HCT116 (cell line): Measurements from ENCODE around the gene RAB3GAP2. TPM values are rescaled to one million over a fixed set of nuclear protein-coding genes. Genes with fewer than 3 reads are reported as not detected.

Source experiments
- ATAC-seq: fragments of 200-7000 bp; cut with Tn5 transposase; 2 replicates; pipeline ENCODE4 v1.9.1; 2020; ENCODE audit warnings: mild to moderate bottlenecking, moderate library complexity
- BruUV-seq: library from RNA; stranded (reverse); fragments of 400-500 nt; replicated peaks from 2 replicates; lab custom pipeline; 2021; lab: Mats Ljungman, UMichigan
- CTCF ChIA-PET: fragments of 300-600 bp; sonication (Branson Sonifier 250); formaldehyde crosslinking; loops from one replicate; lab custom pipeline; 2021; ENCODE audit warnings: antibody characterized with exemption; lab: Charles Lee
- POLR2A ChIA-PET: fragments of 300-600, 350-600 bp; sonication (Branson Sonifier 250); formaldehyde crosslinking; loops from one replicate; lab custom pipeline; 2021; ENCODE audit warnings: antibody characterized with exemption; lab: Charles Lee
- RAD21 ChIA-PET, 2 experiments: fragments of 300-600 bp; sonication (Branson Sonifier 250); formaldehyde crosslinking; loops; one replicate each; lab custom pipeline; 2023; ENCODE audit warnings: low total read pairs in 2 of 2; ENCODE audit not compliant: uncharacterized antibody in 2 of 2, unreplicated experiment in 2 of 2, low non-redundant PET in 1 of 2; lab: Charles Lee
- DNase-seq: peaks from one replicate; pipeline ENCODE4 v3.0.0-alpha.2; 2010; ENCODE audit warnings: low read depth, low spot score
- H2AFZ ChIP-seq: fragments of 200-600 bp; shearing (Covaris generic), sonication (generic); 2 replicates; pipeline ENCODE4 v1.6.1; 2017; ENCODE audit warnings: low read depth, mixed run types, mixed read lengths, antibody characterized with exemption, low read length; ENCODE audit not compliant: poor library complexity, severe bottlenecking
- H3K27ac ChIP-seq: 2 replicates; pipeline ENCODE4 v1.5.1; 2012; ENCODE audit warnings: low read depth, low read length
- H3K27me3 ChIP-seq: fragments of 200-600 bp; sonication (generic); 2 replicates; pipeline ENCODE4 v1.6.1; 2016; ENCODE audit warnings: mixed run types, low read length, mixed read lengths; ENCODE audit not compliant: insufficient read depth
- H3K36me3 ChIP-seq, 2 experiments: fragments of 200-500 bp in 1 of 2; fragments of 200-600 bp in 1 of 2; sonication (Bioruptor generic) in 1 of 2; sonication (generic) in 1 of 2; 2 replicates each; pipeline versions ENCODE4 v1.5.1 to v1.6.1; 2014 to 2016; ENCODE audit warnings: low read length in 2 of 2, inconsistent platforms in 1 of 2, mixed read lengths in 1 of 2, mixed run types in 1 of 2; ENCODE audit not compliant: insufficient read depth in 2 of 2, control insufficient read depth in 1 of 2
- H3K4me1 ChIP-seq, 2 experiments: fragments of 200-600 bp in 1 of 2; sonication (generic) in 1 of 2; 2 replicates each; pipeline versions ENCODE4 v1.5.1 to v1.6.1; 2012 to 2017; ENCODE audit warnings: low read length in 2 of 2, inconsistent platforms in 1 of 2, mild to moderate bottlenecking in 1 of 2, mixed read lengths in 1 of 2, mixed run types in 1 of 2, moderate library complexity in 1 of 2; ENCODE audit not compliant: insufficient read depth in 2 of 2, control insufficient read depth in 1 of 2
- H3K4me2 ChIP-seq: fragments of 200-600 bp; sonication (generic); 2 replicates; pipeline ENCODE4 v1.6.1; 2017; ENCODE audit warnings: mixed run types, low read length, mixed read lengths
- H3K4me3 ChIP-seq, 2 experiments: fragments of 200-600 bp in 1 of 2; sonication (generic) in 1 of 2; replicated peaks in 1 of 2; 2 replicates each; pipeline ENCODE4 v1.5.1; 2011 to 2016; ENCODE audit warnings: low read length in 2 of 2, control low read depth in 1 of 2, low read depth in 1 of 2, mild to moderate bottlenecking in 1 of 2, mixed read lengths in 1 of 2, mixed run types in 1 of 2
- H3K79me2 ChIP-seq: fragments of 200-600 bp; sonication (generic); 2 replicates; pipeline ENCODE4 v1.6.1; 2017; ENCODE audit warnings: mild to moderate bottlenecking, mixed run types, low read length, moderate library complexity, mixed read lengths; ENCODE audit not compliant: insufficient read depth
- H3K9ac ChIP-seq: fragments of 200-600 bp; sonication (generic); 2 replicates; pipeline ENCODE4 v1.6.1; 2016; ENCODE audit warnings: low read length, mixed read lengths
- H3K9me2 ChIP-seq: fragments of 200-600 bp; sonication (generic), shearing (Covaris generic); 2 replicates; pipeline ENCODE4 v1.6.1; 2017; ENCODE audit warnings: mixed run types, mild to moderate bottlenecking, moderate library complexity; ENCODE audit not compliant: insufficient read depth
- H3K9me3 ChIP-seq, 2 experiments: fragments of 200-500 bp in 1 of 2; fragments of 200-600 bp in 1 of 2; sonication (Bioruptor generic) in 1 of 2; sonication (generic) in 1 of 2; 2 replicates each; pipeline ENCODE4 v1.6.1; 2014 to 2017; ENCODE audit warnings: low read length in 2 of 2, mixed read lengths in 2 of 2, inconsistent platforms in 1 of 2, low read depth in 1 of 2, mild to moderate bottlenecking in 1 of 2, mixed run types in 1 of 2, moderate library complexity in 1 of 2; ENCODE audit not compliant: control insufficient read depth in 1 of 2, insufficient read depth in 1 of 2
- H4K20me1 ChIP-seq: fragments of 200-600 bp; sonication (generic), shearing (Covaris generic); 2 replicates; pipeline ENCODE4 v1.6.1; 2017; ENCODE audit warnings: mixed run types, mild to moderate bottlenecking, moderate library complexity; ENCODE audit not compliant: insufficient read depth
- ATF3 ChIP-seq: IDR thresholded peaks from 2 replicates; pipeline ENCODE4 v1.6.1; 2012
- CEBPB ChIP-seq: IDR thresholded peaks from 2 replicates; pipeline ENCODE4 v1.6.1; 2012; ENCODE audit warnings: low read depth
- CTCF ChIP-seq, 3 experiments: fragments of 200-600 bp in 1 of 3; sonication (generic) in 1 of 3; IDR thresholded peaks in 2 of 3; conservative IDR thresholded peaks in 1 of 3; 2 replicates each; pipeline ENCODE4 v1.5.1; 2012 to 2017; ENCODE audit warnings: low read depth in 2 of 3, low read length in 2 of 3, antibody characterized with exemption in 1 of 3, borderline replicate concordance in 1 of 3, control low read depth in 1 of 3, mild to moderate bottlenecking in 1 of 3, mixed read lengths in 1 of 3, mixed run types in 1 of 3, moderate library complexity in 1 of 3; ENCODE audit not compliant: insufficient read depth in 1 of 3
- EGR1 ChIP-seq: IDR thresholded peaks from 2 replicates; pipeline ENCODE4 v1.6.1; 2012; ENCODE audit warnings: low read depth
- ELF1 ChIP-seq: IDR thresholded peaks from 2 replicates; pipeline ENCODE4 v1.6.1; 2012; ENCODE audit warnings: low read depth, borderline replicate concordance
- EZH2 ChIP-seq: fragments of 200-600 bp; sonication (generic); IDR thresholded peaks from 2 replicates; pipeline ENCODE4 v1.6.1; 2017; ENCODE audit warnings: antibody characterized with exemption, mixed run types
- EZH2phosphoT487 ChIP-seq: fragments of 200-600 bp; IDR thresholded peaks from 2 replicates; pipeline ENCODE4 v1.6.1; 2018; ENCODE audit warnings: antibody characterized with exemption, borderline replicate concordance
- FOSL1 ChIP-seq: IDR thresholded peaks from 2 replicates; pipeline ENCODE4 v1.6.1; 2012; ENCODE audit warnings: low read depth
- JUND ChIP-seq: IDR thresholded peaks from 2 replicates; pipeline ENCODE4 v1.6.1; 2012
- MAX ChIP-seq: IDR thresholded peaks from 2 replicates; pipeline ENCODE4 v1.6.1; 2012
- POLR2AphosphoS5 ChIP-seq: IDR thresholded peaks from 2 replicates; pipeline ENCODE4 v1.6.1; 2011; ENCODE audit warnings: mild to moderate bottlenecking, low read depth, low read length, moderate library complexity
- RAD21 ChIP-seq: IDR thresholded peaks from 2 replicates; pipeline ENCODE4 v1.6.1; 2012; ENCODE audit warnings: low read depth, mild to moderate bottlenecking
- REST ChIP-seq: IDR thresholded peaks from 2 replicates; pipeline ENCODE4 v1.6.1; 2012; ENCODE audit warnings: low read depth
- SRF ChIP-seq: IDR thresholded peaks from 2 replicates; pipeline ENCODE4 v1.6.1; 2012; ENCODE audit warnings: low read depth
- YY1 ChIP-seq: IDR thresholded peaks from 2 replicates; pipeline ENCODE4 v1.6.1; 2011; ENCODE audit warnings: low read length, low read depth, moderate library complexity, mild to moderate bottlenecking; ENCODE audit not compliant: insufficient replicate concordance; ENCODE audit errors: extremely low read depth
- ZFX ChIP-seq: fragments of 450-650 bp; IDR thresholded peaks from 2 replicates; pipeline ENCODE4 v1.6.1; 2017
- ZNF274 ChIP-seq: fragments of 200-500 bp; sonication (Bioruptor generic); IDR thresholded peaks from 2 replicates; pipeline ENCODE4 v1.6.1; 2014; ENCODE audit warnings: mild to moderate bottlenecking, low read depth, low read length, inconsistent platforms
- intact Hi-C: fragments of 100-400 bp; cut with micrococcal nuclease; formaldehyde crosslinking; loops from 2 replicates; pipeline ENCODE4 v1.10.0; 2022
- total RNA-seq: library from RNA; stranded (reverse); gene quantifications from one replicate; pipeline ENCODE4 v1.2.1, GENCODE V29; 2021; ENCODE audit not compliant: unreplicated experiment

Gene RAB3GAP2
- total RNA-seq, 1 experiment from 2014 or later = 32.5 TPM

- TF ChIP-seq ZFX = no peak
- TF ChIP-seq EZH2phosphoT487 = no peak
- no peak for TF ChIP-seq MAX
- no peak for TF ChIP-seq CEBPB
- no peak for TF ChIP-seq ATF3
- no peak for TF ChIP-seq EGR1
- TF ChIP-seq, all 23 proteins: peak for 0
These were observed 8.0 kb upstream of the RAB3GAP2 start (continued) for GRCh38 chr1:220280249-220280648.

- H3K9me2 ChIP-seq = no peaks in the 10 kb centered on the region
- POLR2A ChIA-PET = no interaction called here
- CTCF ChIA-PET = interaction anchor here (1.4 to 4.7 kb wide), 4 partner anchors 17 to 497 kb away, joined by 3 to 47 read pairs (median 6); no protein-coding TSS in a partner anchor
- no peak overlapping the region for H3K4me2 ChIP-seq
- H3K4me1 ChIP-seq = no peaks in the 10 kb centered on the region
- H4K20me1 ChIP-seq = no peaks in the 10 kb centered on the region
- no peak for TF ChIP-seq SRF
- TF ChIP-seq EZH2phosphoT487 = no peak
- TF ChIP-seq JUND = no peak
- TF ChIP-seq ZNF274 = no peak
- no peak for TF ChIP-seq ELF1
- no peak for TF ChIP-seq EZH2
- no peak for TF ChIP-seq MAX
- TF ChIP-seq RAD21 = no peak
- TF ChIP-seq CTCF (IDR thresholded peaks at IDR 0.05 in 2 of 3, conservative IDR thresholded peaks at IDR 0.05 in 1 of 3; ENCODE audit: borderline replicate concordance in 1 of 3, insufficient read depth in 1 of 3, low read depth in 2 of 3, low read length in 2 of 3) = no peak
- TF ChIP-seq YY1 = no peak
- TF ChIP-seq FOSL1 = no peak
- TF ChIP-seq REST = no peak
- TF ChIP-seq POLR2AphosphoS5 = no peak
- no peak for TF ChIP-seq CEBPB
- no peak overlapping the region for H3K9ac ChIP-seq
- no peaks in the 10 kb centered on the region for H3K27me3 ChIP-seq
- no peak overlapping the region for H3K27ac ChIP-seq
- H3K36me3 ChIP-seq = no peaks in the 10 kb centered on the region
- RAD21 ChIA-PET = no interaction called here
- no peaks in the 10 kb centered on the region for H3K9me3 ChIP-seq
- DNase-seq (no peak), ATAC-seq (no peak)
- intact Hi-C loops = no loop called here
- H3K4me3 ChIP-seq = no peak overlapping the region
- no peaks in the 10 kb centered on the region for H3K79me2 ChIP-seq
- no peak overlapping the region for H2AFZ ChIP-seq
- no TSS peak for BruUV-seq
These were observed 6.7 kb upstream of the RAB3GAP2 start for GRCh38 chr1:220278991-220279390.
